Endothelial cell (in vitro differentiated cells): Measurements from ENCODE around the gene PFKFB3. TPM values are rescaled to one million over a fixed set of nuclear protein-coding genes. Genes with fewer than 3 reads are reported as not detected.

Experiments
- DNase-seq: peaks from one replicate; pipeline ENCODE4 v3.0.0; 2021; ENCODE audit warnings: low spot score
- H3K27ac Mint-ChIP-seq: one replicate; pipeline ENCODE4 v1.8.0; 2021; ENCODE audit warnings: mixed read lengths, inconsistent platforms; ENCODE audit not compliant: unreplicated experiment
- H3K27me3 Mint-ChIP-seq: one replicate; pipeline ENCODE4 v1.8.0; 2021; ENCODE audit warnings: mild to moderate bottlenecking, moderate library complexity, mixed read lengths, inconsistent platforms; ENCODE audit not compliant: unreplicated experiment
- H3K36me3 Mint-ChIP-seq: one replicate; pipeline ENCODE4 v1.8.0; 2021; ENCODE audit warnings: mild to moderate bottlenecking, low read depth, mixed read lengths, inconsistent platforms; ENCODE audit not compliant: unreplicated experiment
- H3K4me1 Mint-ChIP-seq: one replicate; pipeline ENCODE4 v1.8.0; 2021; ENCODE audit warnings: mild to moderate bottlenecking, mixed read lengths, inconsistent platforms; ENCODE audit not compliant: unreplicated experiment
- H3K4me3 Mint-ChIP-seq: one replicate; pipeline ENCODE4 v1.8.0; 2021; ENCODE audit warnings: mild to moderate bottlenecking, mixed read lengths, inconsistent platforms; ENCODE audit not compliant: unreplicated experiment
- H3K9me3 Mint-ChIP-seq: one replicate; pipeline ENCODE4 v1.8.0; 2021; ENCODE audit warnings: mixed read lengths, inconsistent platforms; ENCODE audit not compliant: unreplicated experiment
- CTCF ChIP-seq: fragments of 200-600 bp; sonication (generic); IDR thresholded peaks from one replicate; pipeline ENCODE4 v1.5.0; 2021; ENCODE audit warnings: antibody characterized with exemption; ENCODE audit not compliant: unreplicated experiment
- total RNA-seq: library from RNA; stranded (reverse); fragmentation: NEBNext Ultra II Directional; extraction: Animal tissue kit (Norgen Biotek cat#: 25700); gene quantifications from one replicate; pipeline ENCODE4 v1.2.1, GENCODE V29; 2021; ENCODE audit not compliant: unreplicated experiment

PFKFB3 gene
- total RNA-seq, 1 donor from 2014 or later = 32.3 TPM

- peaks cover 1% of the 10 kb centered on the region for H3K27me3 Mint-ChIP-seq
- no peak overlapping the region for H3K27ac Mint-ChIP-seq
- TF ChIP-seq CTCF = no peak
- H3K4me3 Mint-ChIP-seq = peak overlapping the region; percentile 82
- DNase-seq = no peak
- H3K36me3 Mint-ChIP-seq = peaks cover 26% of the 10 kb centered on the region
- no peaks in the 10 kb centered on the region for H3K9me3 Mint-ChIP-seq
- no peaks in the 10 kb centered on the region for H3K4me1 Mint-ChIP-seq
These were observed 11.2 kb downstream of the PFKFB3 start for GRCh38 chr10:6213908-6214307.

GRCh38 chr10:6214612-6215011 lies 11.9 kb downstream of the PFKFB3 start:
- Mint-ChIP-seq H3K9me3 (no peaks in the 10 kb centered on the region), H3K27ac (no peak overlapping the region), H3K36me3 (peaks cover 33% of the 10 kb centered on the region), H3K4me3 (no peak overlapping the region), H3K4me1 (no peaks in the 10 kb centered on the region), H3K27me3 (peaks cover 1% of the 10 kb centered on the region)
- no peak for TF ChIP-seq CTCF
- no peak for DNase-seq

- Mint-ChIP-seq H3K36me3 (peaks cover 35% of the 10 kb centered on the region), H3K4me3 (no peak overlapping the region), H3K27me3 (peaks cover 1% of the 10 kb centered on the region), H3K9me3 (no peaks in the 10 kb centered on the region), H3K27ac (no peak overlapping the region), H3K4me1 (no peaks in the 10 kb centered on the region)
- DNase-seq = no peak
- no peak for TF ChIP-seq CTCF
These were observed 12.5 kb downstream of the PFKFB3 start for GRCh38 chr10:6215241-6215640.

GRCh38 chr10:6215683-6216484 lies 13.2 kb downstream of the PFKFB3 start:
- peaks cover 3% of the 10 kb centered on the region for H3K27me3 Mint-ChIP-seq
- peak overlapping the region; percentile 27 for H3K4me3 Mint-ChIP-seq
- no peaks in the 10 kb centered on the region for H3K4me1 Mint-ChIP-seq
- no peak for DNase-seq
- H3K9me3 Mint-ChIP-seq = no peaks in the 10 kb centered on the region
- no peak overlapping the region for H3K27ac Mint-ChIP-seq
- peaks cover 42% of the 10 kb centered on the region for H3K36me3 Mint-ChIP-seq
- TF ChIP-seq CTCF = no peak

GRCh38 chr10:6216916-6217315 lies 14.2 kb downstream of the PFKFB3 start:
- peaks cover 3% of the 10 kb centered on the region for H3K27me3 Mint-ChIP-seq
- no peak for DNase-seq
- peaks cover 45% of the 10 kb centered on the region for H3K36me3 Mint-ChIP-seq
- H3K27ac Mint-ChIP-seq = peak overlapping the region; percentile 2
- TF ChIP-seq CTCF = no peak
- H3K4me3 Mint-ChIP-seq = peak overlapping the region; percentile 27
- no peaks in the 10 kb centered on the region for H3K4me1 Mint-ChIP-seq
- H3K9me3 Mint-ChIP-seq = no peaks in the 10 kb centered on the region
